K562 (cell line): ENCODE measurements around the gene BEST2. TPM values are rescaled to one million over a fixed set of nuclear protein-coding genes. Genes with fewer than 3 reads are reported as not detected.

Source experiments
- CREBBP ChIP-seq: IDR thresholded peaks from one replicate; pipeline ENCODE4 v1.6.1; 2012; ENCODE audit warnings: low read depth, mild to moderate bottlenecking, control low read depth, inconsistent platforms, low read length
- KLF10 ChIP-seq: fragments of 250-450 bp; sonication (Bioruptor Pico); IDR thresholded peaks from 2 replicates; pipeline ENCODE4 v1.6.1; 2021; ENCODE audit warnings: matching md5 sums
- MIER1 ChIP-seq: fragments of 450-650 bp; IDR thresholded peaks from 2 replicates; pipeline ENCODE4 v1.6.1; 2016; ENCODE audit warnings: antibody characterized with exemption, mild to moderate bottlenecking, low read depth
- MYBL2 ChIP-seq, 2 experiments: fragments of 450-650 bp in 1 of 2; sonication (generic) in 1 of 2; formaldehyde crosslinking in 1 of 2; IDR thresholded peaks; 2 replicates each; pipeline versions ENCODE4 v1.6.1 to v1.8.1; 2017 to 2022; ENCODE audit warnings: borderline replicate concordance in 1 of 2, inconsistent platforms in 1 of 2, low read depth in 1 of 2, mild to moderate bottlenecking in 1 of 2, missing genetic modification reagents in 1 of 2, moderate library complexity in 1 of 2
- POLR2AphosphoS2 ChIP-seq: IDR thresholded peaks from 2 replicates; pipeline ENCODE4 v1.6.1; 2012; ENCODE audit warnings: low read length, improper control_type of control experiment
- microRNA-seq: library from miRNA; unstranded; fragments of <30 nt; microRNA quantifications from one replicate; pipeline ENCODE4, GENCODE V29; 2018; ENCODE audit warnings: borderline microRNAs expressed
- polyA plus RNA-seq, 8 experiments: library from polyadenylated mRNA; depleted of rRNA in 4 of 8; stranded (reverse) in 5 of 8; unstranded in 3 of 8; fragments of >200 nt; fragmentation: Nextera tagmentation in 2 of 8; fragmentation: Illumina TruSeq in 1 of 8; extraction: Ambion mirVana in 2 of 8; extraction: Trizol in 1 of 8; gene quantifications; 2 replicates each; pipeline versions ENCODE4 v1.2.1 to v1.2.3, GENCODE V29; 2011 to 2014; ENCODE audit warnings: inconsistent platforms in 1 of 8, missing spikeins in 1 of 8
- small RNA-seq: library from RNA; depleted of rRNA; stranded (forward); fragments of <200 nt; gene quantifications from one replicate; pipeline ENCODE3, GENCODE V24; 2014
- total RNA-seq, 7 experiments: library from RNA; depleted of rRNA in 6 of 7; stranded (reverse); fragments of >200 nt in 6 of 7; fragmentation: Illumina TruSeq in 2 of 7; extraction: Trizol in 2 of 7; gene quantifications; 2 replicates each; pipeline versions ENCODE4 v1.2.1 to v1.2.3, GENCODE V29; 2011 to 2021; ENCODE audit warnings: low replicate concordance in 1 of 7
- TF ChIP-seq, protein P1 (sequence below): fragments of 250-450 bp; sonication (Bioruptor Pico); IDR thresholded peaks from 2 replicates; pipeline ENCODE4 v1.5.1; 2021; ENCODE audit warnings: mild to moderate bottlenecking
- TF ChIP-seq, protein P2 (sequence below): sonication (generic); formaldehyde crosslinking; IDR thresholded peaks from 2 replicates; pipeline ENCODE4 v1.4.0; 2020; ENCODE audit warnings: mild to moderate bottlenecking, missing genetic modification reagents
- TF ChIP-seq, protein P3 (sequence below): fragments of 450-650 bp; IDR thresholded peaks from 2 replicates; pipeline ENCODE4 v1.7.0; 2016; ENCODE audit warnings: borderline replicate concordance
- TF ChIP-seq, protein P4 (sequence below): sonication (generic); formaldehyde crosslinking; IDR thresholded peaks from 2 replicates; pipeline ENCODE4 v1.8.1; 2022; ENCODE audit warnings: missing genetic modification reagents

The BEST2 gene
- total and polyA plus RNA-seq, 9 of the 15 experiments (the other 6 are each of a cell fraction or from before 2014, with no cell fraction given) = not detected

DNA sequence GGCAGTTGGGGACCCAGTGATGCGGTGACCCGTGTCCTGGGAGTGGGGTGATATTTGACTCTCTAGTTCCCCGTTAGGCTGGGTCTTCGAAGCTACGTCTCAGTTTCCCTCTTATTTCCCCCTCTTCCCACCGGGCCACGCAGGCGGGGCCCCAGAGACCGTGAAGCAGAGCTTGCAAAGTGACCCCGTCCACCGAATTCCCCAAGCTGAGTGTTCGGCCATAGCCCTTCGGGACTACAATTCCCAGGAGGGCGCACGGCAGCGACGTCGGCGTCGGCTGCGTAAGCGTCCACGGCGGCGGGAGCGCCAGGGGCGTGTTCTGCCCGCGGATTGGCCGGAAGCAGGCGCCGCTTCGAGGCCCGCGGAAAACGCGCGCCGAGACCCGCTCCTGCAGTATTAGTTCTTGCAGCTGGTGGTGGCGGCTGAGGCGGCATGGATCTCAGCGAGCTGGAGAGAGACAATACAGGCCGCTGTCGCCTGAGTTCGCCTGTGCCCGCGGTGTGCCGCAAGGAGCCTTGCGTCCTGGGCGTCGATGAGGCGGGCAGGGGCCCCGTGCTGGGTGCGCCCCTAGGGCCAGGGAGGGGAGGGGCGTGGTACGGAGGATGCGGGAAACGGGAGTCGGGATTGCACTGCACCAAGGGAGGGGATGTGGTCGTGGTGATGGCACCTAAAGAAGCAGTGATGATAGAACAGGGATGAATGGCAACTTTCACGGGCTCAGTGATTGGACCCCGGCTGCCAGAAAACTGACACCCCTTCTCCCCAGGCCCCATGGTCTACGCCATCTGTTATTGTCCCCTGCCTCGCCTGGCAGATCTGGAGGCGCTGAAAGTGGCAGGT, 54.9 kb downstream of the BEST2 start, which contains the start of gene RNASEH2A (continued):
- no peak for TF ChIP-seq MIER1
- TF ChIP-seq, protein P1, sequence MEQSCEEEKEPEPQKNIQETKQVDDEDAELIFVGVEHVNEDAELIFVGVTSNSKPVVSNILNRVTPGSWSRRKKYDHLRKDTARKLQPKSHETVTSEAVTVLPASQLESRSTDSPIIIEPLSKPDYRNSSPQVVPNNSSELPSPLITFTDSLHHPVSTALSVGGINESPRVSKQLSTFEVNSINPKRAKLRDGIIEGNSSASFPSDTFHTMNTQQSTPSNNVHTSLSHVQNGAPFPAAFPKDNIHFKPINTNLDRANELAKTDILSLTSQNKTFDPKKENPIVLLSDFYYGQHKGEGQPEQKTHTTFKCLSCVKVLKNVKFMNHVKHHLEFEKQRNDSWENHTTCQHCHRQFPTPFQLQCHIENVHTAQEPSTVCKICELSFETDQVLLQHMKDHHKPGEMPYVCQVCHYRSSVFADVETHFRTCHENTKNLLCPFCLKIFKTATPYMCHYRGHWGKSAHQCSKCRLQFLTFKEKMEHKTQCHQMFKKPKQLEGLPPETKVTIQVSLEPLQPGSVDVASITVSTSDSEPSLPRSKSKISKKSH (CRISPR knock-in tag) = no peak
- no peak for TF ChIP-seq CREBBP
- no peak for TF ChIP-seq KLF10 (CRISPR knock-in tag)
- no peak for TF ChIP-seq POLR2AphosphoS2
- TF ChIP-seq, protein P2, sequence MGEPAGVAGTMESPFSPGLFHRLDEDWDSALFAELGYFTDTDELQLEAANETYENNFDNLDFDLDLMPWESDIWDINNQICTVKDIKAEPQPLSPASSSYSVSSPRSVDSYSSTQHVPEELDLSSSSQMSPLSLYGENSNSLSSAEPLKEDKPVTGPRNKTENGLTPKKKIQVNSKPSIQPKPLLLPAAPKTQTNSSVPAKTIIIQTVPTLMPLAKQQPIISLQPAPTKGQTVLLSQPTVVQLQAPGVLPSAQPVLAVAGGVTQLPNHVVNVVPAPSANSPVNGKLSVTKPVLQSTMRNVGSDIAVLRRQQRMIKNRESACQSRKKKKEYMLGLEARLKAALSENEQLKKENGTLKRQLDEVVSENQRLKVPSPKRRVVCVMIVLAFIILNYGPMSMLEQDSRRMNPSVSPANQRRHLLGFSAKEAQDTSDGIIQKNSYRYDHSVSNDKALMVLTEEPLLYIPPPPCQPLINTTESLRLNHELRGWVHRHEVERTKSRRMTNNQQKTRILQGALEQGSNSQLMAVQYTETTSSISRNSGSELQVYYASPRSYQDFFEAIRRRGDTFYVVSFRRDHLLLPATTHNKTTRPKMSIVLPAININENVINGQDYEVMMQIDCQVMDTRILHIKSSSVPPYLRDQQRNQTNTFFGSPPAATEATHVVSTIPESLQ (CRISPR knock-in tag) = 0 out of 2 replicates have a peak, but pooled peaks have one; percentile 77
- no peak for TF ChIP-seq MYBL2 (IDR thresholded peaks at IDR 0.05; ENCODE audit: low read depth)
- TF ChIP-seq MYBL2 (CRISPR knock-in tag; IDR thresholded peaks at IDR 0.05; ENCODE audit: borderline replicate concordance) = no peak
- TF ChIP-seq, protein P3, sequence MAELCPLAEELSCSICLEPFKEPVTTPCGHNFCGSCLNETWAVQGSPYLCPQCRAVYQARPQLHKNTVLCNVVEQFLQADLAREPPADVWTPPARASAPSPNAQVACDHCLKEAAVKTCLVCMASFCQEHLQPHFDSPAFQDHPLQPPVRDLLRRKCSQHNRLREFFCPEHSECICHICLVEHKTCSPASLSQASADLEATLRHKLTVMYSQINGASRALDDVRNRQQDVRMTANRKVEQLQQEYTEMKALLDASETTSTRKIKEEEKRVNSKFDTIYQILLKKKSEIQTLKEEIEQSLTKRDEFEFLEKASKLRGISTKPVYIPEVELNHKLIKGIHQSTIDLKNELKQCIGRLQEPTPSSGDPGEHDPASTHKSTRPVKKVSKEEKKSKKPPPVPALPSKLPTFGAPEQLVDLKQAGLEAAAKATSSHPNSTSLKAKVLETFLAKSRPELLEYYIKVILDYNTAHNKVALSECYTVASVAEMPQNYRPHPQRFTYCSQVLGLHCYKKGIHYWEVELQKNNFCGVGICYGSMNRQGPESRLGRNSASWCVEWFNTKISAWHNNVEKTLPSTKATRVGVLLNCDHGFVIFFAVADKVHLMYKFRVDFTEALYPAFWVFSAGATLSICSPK = no peak
- TF ChIP-seq, protein P4, sequence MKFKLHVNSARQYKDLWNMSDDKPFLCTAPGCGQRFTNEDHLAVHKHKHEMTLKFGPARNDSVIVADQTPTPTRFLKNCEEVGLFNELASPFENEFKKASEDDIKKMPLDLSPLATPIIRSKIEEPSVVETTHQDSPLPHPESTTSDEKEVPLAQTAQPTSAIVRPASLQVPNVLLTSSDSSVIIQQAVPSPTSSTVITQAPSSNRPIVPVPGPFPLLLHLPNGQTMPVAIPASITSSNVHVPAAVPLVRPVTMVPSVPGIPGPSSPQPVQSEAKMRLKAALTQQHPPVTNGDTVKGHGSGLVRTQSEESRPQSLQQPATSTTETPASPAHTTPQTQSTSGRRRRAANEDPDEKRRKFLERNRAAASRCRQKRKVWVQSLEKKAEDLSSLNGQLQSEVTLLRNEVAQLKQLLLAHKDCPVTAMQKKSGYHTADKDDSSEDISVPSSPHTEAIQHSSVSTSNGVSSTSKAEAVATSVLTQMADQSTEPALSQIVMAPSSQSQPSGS = no peak

Small RNA genes lying within 50 kb of the gene (microRNA-seq; reads per million reads assigned to microRNA genes)
- gene MIR5684 = not detected

Small RNA genes lying within 50 kb of the gene (small RNA-seq; reads per million reads assigned to genes)
- gene MIR5684 (not detected), gene SNORD41 (210 reads per million, percentile 99 among the genes with 10 or more reads in this experiment)

Other genes with a start within 250 kb of the BEST2 start
Only the 7 nearest of the 28 such genes appear.
- 25.7 and 36.2 TPM in 2 replicates for gene TNPO2, start 27.9 kb upstream of the BEST2 start, total RNA-seq (2014; rRNA removed)
- gene TNPO2, start 27.9 kb upstream of the BEST2 start, total RNA-seq (2014; rRNA removed; fragmentation: Illumina TruSeq; extraction: Trizol) = 30.0 and 40.3 TPM in 2 replicates
- 53.8 and 55.5 TPM in 2 replicates for gene TNPO2, start 27.9 kb upstream of the BEST2 start, total RNA-seq (2015; rRNA removed; fragmentation: Illumina TruSeq; extraction: Trizol)
- gene TNPO2, start 27.9 kb upstream of the BEST2 start, total RNA-seq (2021) = 107 and 126 TPM in 2 replicates
- 88.4 and 110 TPM in 2 replicates for gene TNPO2, start 27.9 kb upstream of the BEST2 start, polyA plus RNA-seq (2011; rRNA removed)
- gene TNPO2, start 27.9 kb upstream of the BEST2 start, polyA plus RNA-seq (2014; fragmentation: Illumina TruSeq; extraction: Trizol) = 66.6 and 67.0 TPM in 2 replicates
- gene TNPO2, start 27.9 kb upstream of the BEST2 start, polyA plus RNA-seq (2014; fragmentation: Nextera tagmentation; extraction: Ambion mirVana) = 1 to 10 TPM; 6.0 to 6.3 TPM
- 78.0 and 80.9 TPM in 2 replicates for gene TNPO2, start 27.9 kb upstream of the BEST2 start, polyA plus RNA-seq (2014; rRNA removed)
- gene TRIR, start 17.1 kb upstream of the BEST2 start, total RNA-seq (2014; rRNA removed) = 375 and 478 TPM in 2 replicates
- 97.4 and 105 TPM in 2 replicates for gene TRIR, start 17.1 kb upstream of the BEST2 start, total RNA-seq (2014; rRNA removed; fragmentation: Illumina TruSeq; extraction: Trizol)
- 127 and 137 TPM in 2 replicates for gene TRIR, start 17.1 kb upstream of the BEST2 start, total RNA-seq (2015; rRNA removed; fragmentation: Illumina TruSeq; extraction: Trizol)
- gene TRIR, start 17.1 kb upstream of the BEST2 start, total RNA-seq (2021) = 158 and 173 TPM in 2 replicates
- 137 and 153 TPM in 2 replicates for gene TRIR, start 17.1 kb upstream of the BEST2 start, polyA plus RNA-seq (2011; rRNA removed)
- 126 and 135 TPM in 2 replicates for gene TRIR, start 17.1 kb upstream of the BEST2 start, polyA plus RNA-seq (2014; fragmentation: Illumina TruSeq; extraction: Trizol)
- gene TRIR, start 17.1 kb upstream of the BEST2 start, polyA plus RNA-seq (2014; fragmentation: Nextera tagmentation; extraction: Ambion mirVana) = 10 to 100 TPM; 36.7 to 40.5 TPM
- gene TRIR, start 17.1 kb upstream of the BEST2 start, polyA plus RNA-seq (2014; rRNA removed) = 487 and 512 TPM in 2 replicates
- 67.7 and 89.3 TPM in 2 replicates for gene GET3, start 14.3 kb upstream of the BEST2 start, total RNA-seq (2014; rRNA removed)
- gene GET3, start 14.3 kb upstream of the BEST2 start, total RNA-seq (2014; rRNA removed; fragmentation: Illumina TruSeq; extraction: Trizol) = 21.6 and 26.0 TPM in 2 replicates
- 50.1 TPM in 2 replicates for gene GET3, start 14.3 kb upstream of the BEST2 start, total RNA-seq (2015; rRNA removed; fragmentation: Illumina TruSeq; extraction: Trizol)
- 51.8 and 55.3 TPM in 2 replicates for gene GET3, start 14.3 kb upstream of the BEST2 start, total RNA-seq (2021)
- gene GET3, start 14.3 kb upstream of the BEST2 start, polyA plus RNA-seq (2011; rRNA removed) = 63.5 and 79.5 TPM in 2 replicates
- gene GET3, start 14.3 kb upstream of the BEST2 start, polyA plus RNA-seq (2014; fragmentation: Illumina TruSeq; extraction: Trizol) = 68.4 and 73.2 TPM in 2 replicates
- 10 to 100 TPM in 1 of 2 experiments, 1 to 10 TPM in 1; 8.3 to 29.1 TPM for gene GET3, start 14.3 kb upstream of the BEST2 start, polyA plus RNA-seq (2014; fragmentation: Nextera tagmentation; extraction: Ambion mirVana)
- gene GET3, start 14.3 kb upstream of the BEST2 start, polyA plus RNA-seq (2014; rRNA removed) = 83.5 and 85.1 TPM in 2 replicates
- 15.0 and 15.2 TPM in 2 replicates for gene HOOK2, start 23.8 kb downstream of the BEST2 start, total RNA-seq (2014; rRNA removed)
- gene HOOK2, start 23.8 kb downstream of the BEST2 start, total RNA-seq (2014; rRNA removed; fragmentation: Illumina TruSeq; extraction: Trizol) = 6.3 and 8.8 TPM in 2 replicates
- gene HOOK2, start 23.8 kb downstream of the BEST2 start, total RNA-seq (2015; rRNA removed; fragmentation: Illumina TruSeq; extraction: Trizol) = 6.6 and 8.7 TPM in 2 replicates
- 13.1 and 17.0 TPM in 2 replicates for gene HOOK2, start 23.8 kb downstream of the BEST2 start, total RNA-seq (2021)
- gene HOOK2, start 23.8 kb downstream of the BEST2 start, polyA plus RNA-seq (2011; rRNA removed) = 9.9 and 15.3 TPM in 2 replicates
- 12.9 and 14.1 TPM in 2 replicates for gene HOOK2, start 23.8 kb downstream of the BEST2 start, polyA plus RNA-seq (2014; fragmentation: Illumina TruSeq; extraction: Trizol)
- 1 to 10 TPM; 1.3 to 1.5 TPM for gene HOOK2, start 23.8 kb downstream of the BEST2 start, polyA plus RNA-seq (2014; fragmentation: Nextera tagmentation; extraction: Ambion mirVana)
- gene HOOK2, start 23.8 kb downstream of the BEST2 start, polyA plus RNA-seq (2014; rRNA removed) = 16.1 and 17.2 TPM in 2 replicates
- 74.7 and 94.7 TPM in 2 replicates for gene JUNB, start 39.7 kb downstream of the BEST2 start, total RNA-seq (2014; rRNA removed)
- gene JUNB, start 39.7 kb downstream of the BEST2 start, total RNA-seq (2014; rRNA removed; fragmentation: Illumina TruSeq; extraction: Trizol) = 1.7 and 1.9 TPM in 2 replicates
- 13.1 and 15.6 TPM in 2 replicates for gene JUNB, start 39.7 kb downstream of the BEST2 start, total RNA-seq (2015; rRNA removed; fragmentation: Illumina TruSeq; extraction: Trizol)
- 61.7 and 73.9 TPM in 2 replicates for gene JUNB, start 39.7 kb downstream of the BEST2 start, total RNA-seq (2021)
- 15.9 and 19.8 TPM in 2 replicates for gene JUNB, start 39.7 kb downstream of the BEST2 start, polyA plus RNA-seq (2011; rRNA removed)
- 4.4 and 19.9 TPM in 2 replicates for gene JUNB, start 39.7 kb downstream of the BEST2 start, polyA plus RNA-seq (2014; fragmentation: Illumina TruSeq; extraction: Trizol)
- gene JUNB, start 39.7 kb downstream of the BEST2 start, polyA plus RNA-seq (2014; fragmentation: Nextera tagmentation; extraction: Ambion mirVana) = under 1 TPM; 0.23 to 0.56 TPM
- 88.1 and 89.6 TPM in 2 replicates for gene JUNB, start 39.7 kb downstream of the BEST2 start, polyA plus RNA-seq (2014; rRNA removed)
- 416 and 546 TPM in 2 replicates for gene PRDX2, start 50.0 kb downstream of the BEST2 start, total RNA-seq (2014; rRNA removed)
- 152 and 249 TPM in 2 replicates for gene PRDX2, start 50.0 kb downstream of the BEST2 start, total RNA-seq (2014; rRNA removed; fragmentation: Illumina TruSeq; extraction: Trizol)
- 343 and 347 TPM in 2 replicates for gene PRDX2, start 50.0 kb downstream of the BEST2 start, total RNA-seq (2015; rRNA removed; fragmentation: Illumina TruSeq; extraction: Trizol)
- 415 and 416 TPM in 2 replicates for gene PRDX2, start 50.0 kb downstream of the BEST2 start, total RNA-seq (2021)
- gene PRDX2, start 50.0 kb downstream of the BEST2 start, polyA plus RNA-seq (2011; rRNA removed) = 206 and 256 TPM in 2 replicates
- 650 and 698 TPM in 2 replicates for gene PRDX2, start 50.0 kb downstream of the BEST2 start, polyA plus RNA-seq (2014; fragmentation: Illumina TruSeq; extraction: Trizol)
- gene PRDX2, start 50.0 kb downstream of the BEST2 start, polyA plus RNA-seq (2014; fragmentation: Nextera tagmentation; extraction: Ambion mirVana) = 1,000 to 10,000 TPM in 1 of 2 experiments, 100 to 1,000 TPM in 1; 938 to 1,183 TPM
- 280 and 401 TPM in 2 replicates for gene PRDX2, start 50.0 kb downstream of the BEST2 start, polyA plus RNA-seq (2014; rRNA removed)
- gene THSD8, start 50.3 kb downstream of the BEST2 start, total RNA-seq (2014; rRNA removed) = 0.37 TPM in 1 of 2 replicates, not detected in the other
- 16.2 and 27.6 TPM in 2 replicates for gene THSD8, start 50.3 kb downstream of the BEST2 start, total RNA-seq (2014; rRNA removed; fragmentation: Illumina TruSeq; extraction: Trizol)
- 8.4 TPM in 1 of 2 replicates, not detected in the other for gene THSD8, start 50.3 kb downstream of the BEST2 start, total RNA-seq (2015; rRNA removed; fragmentation: Illumina TruSeq; extraction: Trizol)
- gene THSD8, start 50.3 kb downstream of the BEST2 start, total RNA-seq (2021) = 42.4 and 49.3 TPM in 2 replicates
- 11.9 and 13.4 TPM in 2 replicates for gene THSD8, start 50.3 kb downstream of the BEST2 start, polyA plus RNA-seq (2011; rRNA removed)
- gene THSD8, start 50.3 kb downstream of the BEST2 start, polyA plus RNA-seq (2014; fragmentation: Illumina TruSeq; extraction: Trizol) = 3.5 and 28.6 TPM in 2 replicates
- 10 to 100 TPM; 13.2 to 19.9 TPM for gene THSD8, start 50.3 kb downstream of the BEST2 start, polyA plus RNA-seq (2014; fragmentation: Nextera tagmentation; extraction: Ambion mirVana)
- not detected in 2 replicates for gene THSD8, start 50.3 kb downstream of the BEST2 start, polyA plus RNA-seq (2014; rRNA removed)